ENCODE results near the gene LRRC23. TPM values are rescaled to one million over a fixed set of nuclear protein-coding genes. Genes with fewer than 3 reads are reported as not detected.

The LRRC23 gene
- total RNA-seq, 1 experiment from 2014 or later, result 8.0 TPM

DNA sequence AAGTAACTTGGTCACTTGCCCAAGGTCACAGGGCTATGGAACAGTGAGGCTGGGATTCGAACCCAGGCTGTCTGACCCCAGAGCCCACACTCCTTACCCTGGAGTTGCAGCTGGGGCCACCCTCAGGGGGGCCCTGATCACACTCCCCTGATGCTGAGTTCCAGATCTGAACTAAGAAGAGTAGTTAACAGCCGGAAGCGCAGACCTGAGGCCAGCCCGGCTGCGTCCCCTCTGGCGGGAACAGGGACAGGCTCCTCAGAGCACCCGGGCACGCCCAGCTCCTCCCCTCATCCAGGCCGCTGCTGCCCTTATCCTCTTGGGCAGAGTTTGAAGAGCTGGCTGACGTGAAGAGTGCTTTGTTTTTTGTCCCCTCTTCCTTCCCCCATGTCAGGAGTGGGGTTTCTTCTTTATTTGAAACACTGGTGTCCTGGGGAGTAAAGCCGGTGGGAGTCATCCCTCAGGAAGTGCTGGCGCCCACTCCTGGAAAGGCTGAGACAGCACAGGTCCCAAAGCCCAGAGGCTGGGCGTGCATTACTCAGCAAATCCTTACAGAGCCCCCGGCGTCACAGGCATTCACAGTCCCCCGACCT, 57.2 kb downstream of the LRRC23 start:
- peaks cover 8% of the 10 kb centered on the region; the same call in 1 of the 2 replicates for H4K20me1 ChIP-seq (ENCODE audit: insufficient read depth)
- H3K4me2 ChIP-seq (ENCODE audit: low read length), result peak overlapping the region; percentile 87
- peak overlapping the region; percentile 96 to 99 for H3K4me3 ChIP-seq (replicated peaks in 1 of 2; ENCODE audit: low read depth in 1 of 2, low read length in 2 of 2)
- TF ChIP-seq ELF1 (IDR thresholded peaks at IDR 0.05; ENCODE audit: borderline replicate concordance, low read depth), result no peak
- TF ChIP-seq, protein P1, sequence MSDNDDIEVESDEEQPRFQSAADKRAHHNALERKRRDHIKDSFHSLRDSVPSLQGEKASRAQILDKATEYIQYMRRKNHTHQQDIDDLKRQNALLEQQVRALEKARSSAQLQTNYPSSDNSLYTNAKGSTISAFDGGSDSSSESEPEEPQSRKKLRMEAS (IDR thresholded peaks at IDR 0.05), result no peak
- peak; percentile 56; the same call in 1 of the 2 replicates for TF ChIP-seq POLR2AphosphoS5 (IDR thresholded peaks at IDR 0.05; ENCODE audit: low read depth, low read length)
- TF ChIP-seq, protein P2, sequence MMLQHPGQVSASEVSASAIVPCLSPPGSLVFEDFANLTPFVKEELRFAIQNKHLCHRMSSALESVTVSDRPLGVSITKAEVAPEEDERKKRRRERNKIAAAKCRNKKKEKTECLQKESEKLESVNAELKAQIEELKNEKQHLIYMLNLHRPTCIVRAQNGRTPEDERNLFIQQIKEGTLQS (IDR thresholded peaks at IDR 0.05), result no peak
- no peak for TF ChIP-seq RAD21 (IDR thresholded peaks at IDR 0.05; ENCODE audit: low read depth)
- TF ChIP-seq, protein P3, sequence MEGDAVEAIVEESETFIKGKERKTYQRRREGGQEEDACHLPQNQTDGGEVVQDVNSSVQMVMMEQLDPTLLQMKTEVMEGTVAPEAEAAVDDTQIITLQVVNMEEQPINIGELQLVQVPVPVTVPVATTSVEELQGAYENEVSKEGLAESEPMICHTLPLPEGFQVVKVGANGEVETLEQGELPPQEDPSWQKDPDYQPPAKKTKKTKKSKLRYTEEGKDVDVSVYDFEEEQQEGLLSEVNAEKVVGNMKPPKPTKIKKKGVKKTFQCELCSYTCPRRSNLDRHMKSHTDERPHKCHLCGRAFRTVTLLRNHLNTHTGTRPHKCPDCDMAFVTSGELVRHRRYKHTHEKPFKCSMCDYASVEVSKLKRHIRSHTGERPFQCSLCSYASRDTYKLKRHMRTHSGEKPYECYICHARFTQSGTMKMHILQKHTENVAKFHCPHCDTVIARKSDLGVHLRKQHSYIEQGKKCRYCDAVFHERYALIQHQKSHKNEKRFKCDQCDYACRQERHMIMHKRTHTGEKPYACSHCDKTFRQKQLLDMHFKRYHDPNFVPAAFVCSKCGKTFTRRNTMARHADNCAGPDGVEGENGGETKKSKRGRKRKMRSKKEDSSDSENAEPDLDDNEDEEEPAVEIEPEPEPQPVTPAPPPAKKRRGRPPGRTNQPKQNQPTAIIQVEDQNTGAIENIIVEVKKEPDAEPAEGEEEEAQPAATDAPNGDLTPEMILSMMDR (IDR thresholded peaks at IDR 0.05 in 2 of 3, conservative IDR thresholded peaks at IDR 0.05 in 1 of 3; ENCODE audit: borderline replicate concordance in 1 of 3, insufficient read depth in 1 of 3, low read depth in 2 of 3, low read length in 2 of 3), result peak in 2 of 3 experiments; percentile 65 to 84; a peak in 4 of 6 replicates
- TF ChIP-seq JUND (IDR thresholded peaks at IDR 0.05), result no peak
- no peak for TF ChIP-seq FOSL1 (IDR thresholded peaks at IDR 0.05; ENCODE audit: low read depth)
- TF ChIP-seq EGR1 (IDR thresholded peaks at IDR 0.05; ENCODE audit: low read depth), result no peak
- peak; percentile 36 for TF ChIP-seq YY1 (IDR thresholded peaks at IDR 0.05; ENCODE audit: extremely low read depth, insufficient replicate concordance, low read depth, low read length)
- TF ChIP-seq, protein P4, sequence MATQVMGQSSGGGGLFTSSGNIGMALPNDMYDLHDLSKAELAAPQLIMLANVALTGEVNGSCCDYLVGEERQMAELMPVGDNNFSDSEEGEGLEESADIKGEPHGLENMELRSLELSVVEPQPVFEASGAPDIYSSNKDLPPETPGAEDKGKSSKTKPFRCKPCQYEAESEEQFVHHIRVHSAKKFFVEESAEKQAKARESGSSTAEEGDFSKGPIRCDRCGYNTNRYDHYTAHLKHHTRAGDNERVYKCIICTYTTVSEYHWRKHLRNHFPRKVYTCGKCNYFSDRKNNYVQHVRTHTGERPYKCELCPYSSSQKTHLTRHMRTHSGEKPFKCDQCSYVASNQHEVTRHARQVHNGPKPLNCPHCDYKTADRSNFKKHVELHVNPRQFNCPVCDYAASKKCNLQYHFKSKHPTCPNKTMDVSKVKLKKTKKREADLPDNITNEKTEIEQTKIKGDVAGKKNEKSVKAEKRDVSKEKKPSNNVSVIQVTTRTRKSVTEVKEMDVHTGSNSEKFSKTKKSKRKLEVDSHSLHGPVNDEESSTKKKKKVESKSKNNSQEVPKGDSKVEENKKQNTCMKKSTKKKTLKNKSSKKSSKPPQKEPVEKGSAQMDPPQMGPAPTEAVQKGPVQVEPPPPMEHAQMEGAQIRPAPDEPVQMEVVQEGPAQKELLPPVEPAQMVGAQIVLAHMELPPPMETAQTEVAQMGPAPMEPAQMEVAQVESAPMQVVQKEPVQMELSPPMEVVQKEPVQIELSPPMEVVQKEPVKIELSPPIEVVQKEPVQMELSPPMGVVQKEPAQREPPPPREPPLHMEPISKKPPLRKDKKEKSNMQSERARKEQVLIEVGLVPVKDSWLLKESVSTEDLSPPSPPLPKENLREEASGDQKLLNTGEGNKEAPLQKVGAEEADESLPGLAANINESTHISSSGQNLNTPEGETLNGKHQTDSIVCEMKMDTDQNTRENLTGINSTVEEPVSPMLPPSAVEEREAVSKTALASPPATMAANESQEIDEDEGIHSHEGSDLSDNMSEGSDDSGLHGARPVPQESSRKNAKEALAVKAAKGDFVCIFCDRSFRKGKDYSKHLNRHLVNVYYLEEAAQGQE (IDR thresholded peaks at IDR 0.05; ENCODE audit: low read depth), result no peak
- TF ChIP-seq SRF (IDR thresholded peaks at IDR 0.05; ENCODE audit: low read depth), result no peak
- TF ChIP-seq CEBPB (IDR thresholded peaks at IDR 0.05; ENCODE audit: low read depth), result no peak
- intact Hi-C loops (cut with micrococcal nuclease), result loop anchor here (1.0 to 5.0 kb wide), 2 partner anchors 15 to 209 kb away; partner anchors contain the start of gene MLF2
- peaks cover 36% of the 10 kb centered on the region for H3K79me2 ChIP-seq (ENCODE audit: insufficient read depth, low read length)
- CTCF ChIA-PET, result interaction anchor here (1.1 to 6.0 kb wide), 6 partner anchors 12 to 146 kb away, joined by 3 to 101 read pairs (median 8); partner anchors contain the start of genes C12orf57, LPCAT3, RNU7-1 and SPSB2
- H2AFZ ChIP-seq (ENCODE audit: low read depth, low read length, poor library complexity, severe bottlenecking), result no peak overlapping the region
- H3K36me3 ChIP-seq (ENCODE audit: control insufficient read depth in 1 of 2, insufficient read depth in 2 of 2, low read length in 2 of 2), result peaks cover 6 to 13% of the 10 kb centered on the region in 2 experiments; a peak in 2 of 4 replicates
- no peaks in the 10 kb centered on the region for H3K9me3 ChIP-seq (ENCODE audit: control insufficient read depth in 1 of 2, insufficient read depth in 1 of 2, low read depth in 1 of 2, low read length in 2 of 2)
- BruUV-seq (replicated peaks), result no TSS peak
- H3K27me3 ChIP-seq (ENCODE audit: insufficient read depth, low read length), result no peaks in the 10 kb centered on the region
- peaks cover 28 to 53% of the 10 kb centered on the region in 2 experiments for H3K4me1 ChIP-seq (ENCODE audit: control insufficient read depth in 1 of 2, insufficient read depth in 2 of 2, low read length in 2 of 2)
- H3K27ac ChIP-seq (ENCODE audit: low read depth, low read length), result peak overlapping the region; percentile 97
- H3K9me2 ChIP-seq (ENCODE audit: insufficient read depth), result no peaks in the 10 kb centered on the region
- POLR2A ChIA-PET, result interaction anchor here (0.7 to 9.9 kb wide), 19 partner anchors 8 to 195 kb away, joined by 3 to 269 read pairs (median 4); partner anchors contain the start of genes ATN1, C12orf57, C1RL and LPCAT3
- peak overlapping the region; percentile 100 for H3K9ac ChIP-seq (ENCODE audit: low read length)
- RAD21 ChIA-PET (ENCODE audit: low non-redundant PET in 1 of 2, low total read pairs in 2 of 2, uncharacterized antibody in 2 of 2, unreplicated experiment in 2 of 2), result interaction anchor here (0.5 to 4.0 kb wide), 6 partner anchors 15 to 153 kb away, joined by 3 to 22 read pairs (median 4); partner anchors contain the start of genes C12orf57 (in 1 of the 2) and RNU7-1 (in 1 of the 2)
- ATAC-seq, result peak; percentile 54
- DNase-seq (ENCODE audit: low read depth, low spot score), result peak; percentile 73

Data from HCT116 (cell line).